Kidney epithelial cell (primary cell): Measurements from ENCODE around the gene RAB6A. TPM values are rescaled to one million over a fixed set of nuclear protein-coding genes. Genes with fewer than 3 reads are reported as not detected.
A peak's percentile ranks its signal among the peaks of the same experiment; 100 is the strongest.

Source experiments
- DNase-seq: peaks from one replicate; pipeline ENCODE4 v3.0.0-alpha.2; 2010; ENCODE audit warnings: low read depth
- H3K27me3 ChIP-seq: 2 replicates; pipeline ENCODE4 v1.6.0; 2011; ENCODE audit warnings: low read length; ENCODE audit not compliant: control insufficient read depth, insufficient read depth
- H3K36me3 ChIP-seq: 2 replicates; pipeline ENCODE4 v1.5.1; 2011; ENCODE audit warnings: low read length; ENCODE audit not compliant: control insufficient read depth, insufficient read depth
- H3K4me3 ChIP-seq: 2 replicates; pipeline ENCODE4 v1.5.1; 2011; ENCODE audit warnings: low read depth, mild to moderate bottlenecking, control low read depth, low read length
- total RNA-seq: library from RNA; depleted of rRNA; stranded (reverse); fragments of >200 nt; gene quantifications from 2 replicates; pipeline ENCODE4 v1.2.3, GENCODE V29; 2015
- TF ChIP-seq, protein P1 (sequence below): IDR thresholded peaks from 2 replicates; pipeline ENCODE4 v1.5.1; 2011; ENCODE audit warnings: mild to moderate bottlenecking, moderate library complexity, low read length, control low read depth, inconsistent platforms; ENCODE audit not compliant: insufficient read depth, poor library complexity, severe bottlenecking

The RAB6A gene
- total RNA-seq, 1 donor from 2014 or later: 120 TPM

DNA sequence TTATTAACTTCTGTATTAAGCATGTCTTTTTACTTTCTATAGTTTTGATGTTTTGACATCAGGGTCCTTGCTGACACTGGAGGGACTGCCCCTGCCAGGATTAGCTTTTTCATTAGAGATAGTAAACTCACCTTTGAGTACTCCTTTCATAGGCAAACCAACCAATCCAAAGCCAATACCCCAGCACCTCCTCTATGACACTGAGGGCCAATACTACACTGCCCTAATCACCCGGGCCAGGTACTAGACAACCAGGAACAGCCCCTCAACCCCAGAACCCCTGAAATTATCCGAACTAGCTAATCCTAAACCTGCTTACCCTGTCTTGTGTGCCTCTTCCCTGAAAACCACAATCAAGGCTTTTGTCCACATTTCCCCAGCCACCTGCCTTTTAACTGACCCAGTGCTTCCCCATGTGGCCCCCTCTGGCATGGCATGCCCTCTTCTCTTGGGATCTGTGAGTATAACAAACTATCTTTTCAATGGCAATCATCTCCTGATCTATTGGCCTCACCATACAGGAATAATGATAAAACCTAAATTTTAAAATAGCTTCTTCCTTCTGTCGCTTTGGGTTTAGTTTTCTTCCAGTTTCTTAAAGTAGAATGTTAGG lies 31.2 kb downstream of the RAB6A start:
- no peak for DNase-seq
- no peaks in the 10 kb centered on the region for H3K27me3 ChIP-seq
- H3K36me3 ChIP-seq: no peaks in the 10 kb centered on the region
- no peak overlapping the region for H3K4me3 ChIP-seq
- TF ChIP-seq, protein P1, sequence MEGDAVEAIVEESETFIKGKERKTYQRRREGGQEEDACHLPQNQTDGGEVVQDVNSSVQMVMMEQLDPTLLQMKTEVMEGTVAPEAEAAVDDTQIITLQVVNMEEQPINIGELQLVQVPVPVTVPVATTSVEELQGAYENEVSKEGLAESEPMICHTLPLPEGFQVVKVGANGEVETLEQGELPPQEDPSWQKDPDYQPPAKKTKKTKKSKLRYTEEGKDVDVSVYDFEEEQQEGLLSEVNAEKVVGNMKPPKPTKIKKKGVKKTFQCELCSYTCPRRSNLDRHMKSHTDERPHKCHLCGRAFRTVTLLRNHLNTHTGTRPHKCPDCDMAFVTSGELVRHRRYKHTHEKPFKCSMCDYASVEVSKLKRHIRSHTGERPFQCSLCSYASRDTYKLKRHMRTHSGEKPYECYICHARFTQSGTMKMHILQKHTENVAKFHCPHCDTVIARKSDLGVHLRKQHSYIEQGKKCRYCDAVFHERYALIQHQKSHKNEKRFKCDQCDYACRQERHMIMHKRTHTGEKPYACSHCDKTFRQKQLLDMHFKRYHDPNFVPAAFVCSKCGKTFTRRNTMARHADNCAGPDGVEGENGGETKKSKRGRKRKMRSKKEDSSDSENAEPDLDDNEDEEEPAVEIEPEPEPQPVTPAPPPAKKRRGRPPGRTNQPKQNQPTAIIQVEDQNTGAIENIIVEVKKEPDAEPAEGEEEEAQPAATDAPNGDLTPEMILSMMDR: peak; percentile 56

DNA sequence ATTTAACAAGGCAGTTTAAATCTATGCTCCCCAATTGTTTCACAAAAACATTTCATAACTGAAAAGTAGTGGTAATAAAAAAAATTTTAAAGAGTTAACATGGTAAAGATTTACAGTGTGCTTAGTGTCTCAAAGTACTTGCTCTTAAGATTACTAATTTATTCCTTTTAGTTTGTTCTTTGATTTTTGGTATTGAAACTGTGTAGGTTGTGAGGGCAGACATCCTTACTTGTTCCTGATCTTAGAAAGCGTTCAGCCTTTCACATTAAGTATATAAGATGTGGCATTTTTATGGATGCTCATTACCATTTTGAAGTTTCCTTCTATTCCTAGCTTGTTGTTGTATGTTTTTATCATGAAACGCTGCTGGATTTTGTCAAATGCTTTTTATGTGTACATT lies 32.9 kb downstream of the RAB6A start:
- TF ChIP-seq, protein P1: no peak
- H3K27me3 ChIP-seq: no peaks in the 10 kb centered on the region
- H3K36me3 ChIP-seq: no peaks in the 10 kb centered on the region
- H3K4me3 ChIP-seq: no peak overlapping the region
- DNase-seq: no peak

DNA sequence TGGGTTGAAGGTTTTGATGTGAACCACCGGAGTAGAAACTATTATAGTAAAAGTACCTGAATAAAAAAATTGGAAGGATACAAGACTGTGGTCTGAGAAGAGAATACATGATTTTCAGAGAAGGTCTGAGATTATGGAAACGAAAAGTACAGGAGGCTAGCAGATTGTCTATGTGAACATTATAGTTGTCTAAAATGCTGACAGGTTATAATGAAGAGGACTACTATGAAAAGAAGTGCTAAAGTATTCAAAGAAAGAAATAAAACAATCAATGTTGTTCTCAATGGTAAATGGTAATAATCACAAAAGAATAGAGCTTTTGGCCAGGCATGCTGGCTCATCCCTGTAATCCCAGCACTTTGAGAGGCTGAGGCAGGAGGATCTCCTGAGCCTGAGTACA lies 34.0 kb downstream of the RAB6A start:
- Histone ChIP-seq H3K4me3 (no peak overlapping the region), H3K27me3 (no peaks in the 10 kb centered on the region), H3K36me3 (no peaks in the 10 kb centered on the region)
- TF ChIP-seq, protein P1: no peak
- no peak for DNase-seq

DNA sequence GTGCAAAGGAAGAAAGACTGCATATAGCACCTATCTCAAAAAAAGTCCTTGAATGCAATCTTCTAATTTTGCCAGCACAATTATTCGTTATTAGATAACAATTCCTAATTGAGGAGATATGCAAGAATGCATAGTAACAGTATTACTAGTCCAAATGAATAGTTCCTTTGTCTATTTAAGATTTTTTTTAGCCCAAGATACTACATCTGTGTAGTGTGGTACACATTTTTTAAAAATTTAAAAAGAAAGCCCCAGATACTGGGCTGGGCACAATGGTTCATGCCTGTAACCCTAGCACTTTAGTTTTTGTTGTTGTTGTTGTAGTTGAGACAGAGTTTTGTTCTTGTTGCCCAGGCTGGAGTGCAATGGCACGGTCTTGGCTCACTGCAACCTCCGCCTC lies 43.7 kb downstream of the RAB6A start:
- DNase-seq: no peak
- TF ChIP-seq, protein P1: no peak
- Histone ChIP-seq H3K36me3 (no peaks in the 10 kb centered on the region), H3K27me3 (no peaks in the 10 kb centered on the region), H3K4me3 (no peak overlapping the region)

DNA sequence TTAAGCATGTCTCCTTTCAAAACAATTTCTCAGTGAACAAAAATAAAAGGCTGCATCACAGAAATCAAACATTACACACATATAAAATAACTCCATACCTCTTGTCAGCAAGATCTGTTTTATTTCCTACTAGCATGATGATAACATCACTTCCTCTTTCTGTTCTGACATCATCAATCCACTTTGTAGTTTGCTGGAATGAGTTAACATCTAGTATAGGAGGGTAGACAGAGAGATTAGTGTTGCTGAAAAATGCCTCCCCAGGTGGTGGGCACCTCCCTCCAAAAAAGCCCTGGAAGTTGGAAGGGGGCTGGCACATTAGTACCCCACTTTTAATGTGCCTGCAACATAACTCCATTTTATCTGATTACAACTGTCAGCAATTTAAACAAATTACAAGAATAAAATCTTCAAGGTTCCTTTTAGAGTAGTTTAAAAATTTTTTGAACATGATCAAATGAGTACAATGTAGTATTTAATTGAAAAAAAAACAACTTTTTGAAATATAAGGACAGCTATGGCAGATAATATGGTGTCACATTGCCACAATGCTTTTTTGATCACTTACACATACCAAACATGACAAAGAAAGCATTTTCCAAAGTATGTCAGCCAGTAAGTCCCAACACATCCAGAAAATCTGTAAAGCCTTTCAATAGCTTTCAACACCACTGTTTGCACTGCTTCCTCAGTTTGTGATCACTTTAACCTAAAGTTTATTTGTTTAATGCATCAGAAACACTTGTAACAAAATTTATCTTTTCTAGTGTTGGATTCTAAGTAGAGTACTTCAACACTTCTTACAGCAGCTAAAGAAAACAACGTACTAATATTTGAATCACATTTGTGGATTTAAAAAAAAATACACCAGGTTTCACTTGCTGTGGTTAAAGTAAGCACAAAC lies 44.5 kb downstream of the RAB6A start:
- no peak for DNase-seq
- no peaks in the 10 kb centered on the region for H3K27me3 ChIP-seq
- H3K4me3 ChIP-seq: no peak overlapping the region
- H3K36me3 ChIP-seq: no peaks in the 10 kb centered on the region
- TF ChIP-seq, protein P1: no peak

DNA sequence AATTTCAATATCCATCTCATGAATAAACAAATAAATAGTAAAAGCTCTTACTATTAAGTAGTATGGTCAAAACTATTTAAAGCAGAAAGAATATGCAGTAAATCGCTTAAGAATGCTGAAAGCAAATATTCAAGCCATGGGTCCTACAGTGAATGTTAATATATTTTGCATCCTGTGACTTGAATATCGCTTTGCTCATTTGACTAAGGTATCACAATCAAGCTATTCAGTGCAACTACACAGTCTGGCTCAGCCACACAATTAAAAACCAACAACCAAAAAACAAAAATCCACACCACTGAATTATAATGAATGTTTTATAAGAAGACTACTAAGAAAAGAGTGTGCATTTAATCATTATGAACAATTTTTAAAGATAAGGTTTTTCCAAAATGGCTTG lies 45.3 kb downstream of the RAB6A start:
- DNase-seq: no peak
- TF ChIP-seq, protein P1: no peak
- no peak overlapping the region for H3K4me3 ChIP-seq
- H3K36me3 ChIP-seq: no peaks in the 10 kb centered on the region
- H3K27me3 ChIP-seq: no peaks in the 10 kb centered on the region
